Left renal pelvis (tissue), 4 donors: ENCODE results near the gene GAB1. TPM values are rescaled to one million over a fixed set of nuclear protein-coding genes. Genes with fewer than 3 reads are reported as not detected.

Source experiments
- DNase-seq, 4 donors: peaks; one replicate each; pipeline ENCODE4 v3.0.0-alpha.2; 2013; ENCODE audit warnings: low read depth in 4 of 4, low spot score in 3 of 4
- polyA plus RNA-seq, 4 donors: library from polyadenylated mRNA; unstranded; fragments of 120-200 nt; gene quantifications; one replicate each; pipeline ENCODE4 v1.2.1, GENCODE V29; 2013; ENCODE audit not compliant: insufficient read length in 4 of 4

The GAB1 gene
- polyA plus RNA-seq, 4 donors = 48.9 to 60.7 (median 52.6) TPM

GRCh38 chr4:143407888-143408287 is 71.2 kb downstream of the GAB1 start:
- no peak for DNase-seq

- no peak for DNase-seq
Measured at GRCh38 chr4:143410015-143410414, 73.3 kb downstream of the GAB1 start.

- DNase-seq = no peak
Measured at GRCh38 chr4:143411527-143412419, 75.1 kb downstream of the GAB1 start.

- DNase-seq = no peak
Measured at GRCh38 chr4:143412420-143412758, 75.7 kb downstream of the GAB1 start.

GRCh38 chr4:143417679-143418403 is 81.2 kb downstream of the GAB1 start:
- DNase-seq = no peak

- no peak for DNase-seq
Measured at GRCh38 chr4:143420227-143420626, 83.6 kb downstream of the GAB1 start.

- no peak for DNase-seq
Measured at GRCh38 chr4:143421609-143422008, 84.9 kb downstream of the GAB1 start.

- DNase-seq = no peak
Measured at GRCh38 chr4:143424276-143424675, 87.6 kb downstream of the GAB1 start.

- no peak for DNase-seq
Measured at GRCh38 chr4:143431526-143432257, 95.0 kb downstream of the GAB1 start.

GRCh38 chr4:143432258-143432591 is 95.5 kb downstream of the GAB1 start:
- no peak for DNase-seq

- no peak for DNase-seq
Measured at GRCh38 chr4:143433231-143433630, 96.6 kb downstream of the GAB1 start.

- no peak for DNase-seq
Measured at GRCh38 chr4:143435955-143436354, 99.3 kb downstream of the GAB1 start.

- DNase-seq = no peak
Measured at GRCh38 chr4:143437476-143437875, 100.8 kb downstream of the GAB1 start.

GRCh38 chr4:143437937-143438336 is 101.3 kb downstream of the GAB1 start:
- DNase-seq = no peak

GRCh38 chr4:143438710-143439109 is 102.0 kb downstream of the GAB1 start:
- no peak for DNase-seq

- no peak for DNase-seq
Measured at GRCh38 chr4:143441109-143441508, 104.4 kb downstream of the GAB1 start.

- no peak for DNase-seq
Measured at GRCh38 chr4:143441678-143442077, 105.0 kb downstream of the GAB1 start.

GRCh38 chr4:143443728-143444127 is 107.1 kb downstream of the GAB1 start:
- no peak for DNase-seq

- DNase-seq = no peak
Measured at GRCh38 chr4:143451186-143451585, 114.5 kb downstream of the GAB1 start.

GRCh38 chr4:143455211-143455610 is 118.5 kb downstream of the GAB1 start:
- DNase-seq = no peak

GRCh38 chr4:143458966-143459365 is 122.3 kb downstream of the GAB1 start:
- no peak for DNase-seq
